ENCODE results near the gene NNT. TPM values are rescaled to one million over a fixed set of nuclear protein-coding genes. Genes with fewer than 3 reads are reported as not detected.

Gene NNT
- total and polyA plus RNA-seq, 11 donors, result 53.8 to 631 (median 362) TPM

DNA sequence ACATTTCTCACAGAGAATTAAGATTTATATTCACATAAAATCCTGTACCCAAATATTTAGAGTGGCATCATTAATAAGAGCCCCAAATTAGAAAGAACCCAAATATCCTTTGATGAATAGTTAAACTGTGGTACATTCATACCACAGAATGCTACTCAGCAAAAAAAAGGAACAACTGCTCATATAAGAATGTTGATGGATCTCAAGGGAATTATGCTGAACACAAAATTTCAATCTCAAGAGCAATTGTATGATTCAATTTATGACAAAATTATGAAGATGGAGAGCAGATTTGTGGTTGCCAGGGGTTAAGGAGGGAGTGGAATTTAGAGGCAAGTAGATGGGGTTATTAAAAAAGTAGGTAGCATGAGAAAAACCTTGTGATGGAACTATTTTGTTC, 41.6 kb upstream of the NNT start:
- intact Hi-C loops (cut with DNase I), result no loop called here

DNA sequence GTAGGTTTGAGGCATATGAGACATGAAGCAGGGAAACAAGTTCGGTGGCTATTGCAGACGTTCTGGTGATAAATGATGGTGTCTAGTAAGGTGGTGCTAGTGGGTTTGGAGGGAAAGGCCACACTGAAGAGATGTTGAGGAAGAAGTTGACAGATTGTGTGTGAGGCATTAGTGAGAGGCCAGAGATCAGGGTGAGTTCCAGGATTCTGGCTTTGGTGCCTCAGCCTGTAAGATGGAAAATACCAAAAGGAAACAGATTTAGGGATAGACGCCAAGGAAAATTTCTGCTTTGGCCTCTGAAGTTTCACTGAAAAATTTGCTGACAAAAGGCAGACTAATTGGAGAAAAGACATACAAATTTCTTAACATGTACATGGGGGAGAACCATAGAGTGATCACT, 39.7 kb upstream of the NNT start:
- H3K9me3 ChIP-seq, result no peaks in the 10 kb centered on the region
- peak overlapping the region in 1 of 12 donors; percentile 2 for H3K27ac ChIP-seq
- 60 to 74% (median 68%) methylated on average over 3 of the region's 3 CpGs for WGBS, 4 donors
- peak in 1 of 4 donors; percentile 31 for ATAC-seq
- TF ChIP-seq, protein P1, sequence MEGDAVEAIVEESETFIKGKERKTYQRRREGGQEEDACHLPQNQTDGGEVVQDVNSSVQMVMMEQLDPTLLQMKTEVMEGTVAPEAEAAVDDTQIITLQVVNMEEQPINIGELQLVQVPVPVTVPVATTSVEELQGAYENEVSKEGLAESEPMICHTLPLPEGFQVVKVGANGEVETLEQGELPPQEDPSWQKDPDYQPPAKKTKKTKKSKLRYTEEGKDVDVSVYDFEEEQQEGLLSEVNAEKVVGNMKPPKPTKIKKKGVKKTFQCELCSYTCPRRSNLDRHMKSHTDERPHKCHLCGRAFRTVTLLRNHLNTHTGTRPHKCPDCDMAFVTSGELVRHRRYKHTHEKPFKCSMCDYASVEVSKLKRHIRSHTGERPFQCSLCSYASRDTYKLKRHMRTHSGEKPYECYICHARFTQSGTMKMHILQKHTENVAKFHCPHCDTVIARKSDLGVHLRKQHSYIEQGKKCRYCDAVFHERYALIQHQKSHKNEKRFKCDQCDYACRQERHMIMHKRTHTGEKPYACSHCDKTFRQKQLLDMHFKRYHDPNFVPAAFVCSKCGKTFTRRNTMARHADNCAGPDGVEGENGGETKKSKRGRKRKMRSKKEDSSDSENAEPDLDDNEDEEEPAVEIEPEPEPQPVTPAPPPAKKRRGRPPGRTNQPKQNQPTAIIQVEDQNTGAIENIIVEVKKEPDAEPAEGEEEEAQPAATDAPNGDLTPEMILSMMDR (IDR thresholded peaks at IDR 0.05), result no peak
- TF ChIP-seq POLR2A (IDR thresholded peaks at IDR 0.05), result no peak
- DNase-seq, result no peak
- peaks cover 0 to 9% (median 0%) of the 10 kb centered on the region in 12 donors for H3K4me1 ChIP-seq
- peaks cover 0 to 4% (median 0%) of the 10 kb centered on the region in 9 donors for H3K27me3 ChIP-seq
- intact Hi-C loops (cut with DNase I), result no loop called here
- no peaks in the 10 kb centered on the region for H3K36me3 ChIP-seq
- no peak overlapping the region for H3K4me3 ChIP-seq

More for the DNA sequence above, 41.6 kb upstream of the NNT start:
- Histone ChIP-seq H3K4me1 (peaks cover 0 to 16% (median 1%) of the 10 kb centered on the region in 12 donors), H3K27me3 (peaks cover 0 to 4% (median 0%) of the 10 kb centered on the region in 9 donors), H3K36me3 (no peaks in the 10 kb centered on the region), H3K9me3 (no peaks in the 10 kb centered on the region), H3K4me3 (no peak overlapping the region), H3K27ac (no peak overlapping the region)
- no peak for ATAC-seq
- TF ChIP-seq, protein P1 (IDR thresholded peaks at IDR 0.05), result no peak
- TF ChIP-seq POLR2A (IDR thresholded peaks at IDR 0.05), result no peak
- DNase-seq, result no peak

DNA sequence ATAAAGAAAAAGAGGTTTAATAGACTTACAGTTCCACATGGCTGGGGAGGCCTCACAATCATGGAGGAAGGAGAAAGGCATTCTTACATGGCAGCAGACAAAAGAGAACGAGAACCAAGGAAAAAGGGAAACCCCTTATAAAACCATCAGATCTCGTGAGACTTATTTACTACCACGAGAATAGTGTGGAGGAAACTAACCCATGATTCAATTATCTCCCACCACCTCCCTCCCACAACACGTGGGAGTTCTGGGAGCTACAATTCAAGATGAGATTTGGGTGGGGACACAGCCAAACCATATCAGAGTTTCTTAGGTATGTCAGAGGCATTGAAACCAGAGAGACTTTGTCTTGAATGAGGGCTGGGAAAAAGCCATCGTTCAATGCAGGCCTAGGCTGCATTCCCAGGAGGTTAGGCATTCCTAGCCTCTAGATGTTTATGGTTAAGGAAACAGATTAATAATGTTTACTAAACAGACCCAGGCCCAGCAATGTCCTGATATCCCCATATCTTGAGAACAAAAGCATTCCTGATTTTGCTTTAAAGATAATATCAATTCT, 38.6 kb upstream of the NNT start:
- Histone ChIP-seq H3K36me3 (no peaks in the 10 kb centered on the region), H3K27me3 (peaks cover 0 to 4% (median 0%) of the 10 kb centered on the region in 9 donors), H3K27ac (no peak overlapping the region), H3K4me1 (peaks cover 0 to 9% (median 0%) of the 10 kb centered on the region in 12 donors), H3K9me3 (no peaks in the 10 kb centered on the region), H3K4me3 (no peak overlapping the region)
- 59 to 65% (median 62%) methylated on average over 5 of the region's 5 CpGs for WGBS, 4 donors
- TF ChIP-seq, protein P1 (IDR thresholded peaks at IDR 0.05), result no peak
- no peak for TF ChIP-seq POLR2A (IDR thresholded peaks at IDR 0.05)
- ATAC-seq (no peak), DNase-seq (no peak)
- intact Hi-C loops (cut with DNase I), result no loop called here

DNA sequence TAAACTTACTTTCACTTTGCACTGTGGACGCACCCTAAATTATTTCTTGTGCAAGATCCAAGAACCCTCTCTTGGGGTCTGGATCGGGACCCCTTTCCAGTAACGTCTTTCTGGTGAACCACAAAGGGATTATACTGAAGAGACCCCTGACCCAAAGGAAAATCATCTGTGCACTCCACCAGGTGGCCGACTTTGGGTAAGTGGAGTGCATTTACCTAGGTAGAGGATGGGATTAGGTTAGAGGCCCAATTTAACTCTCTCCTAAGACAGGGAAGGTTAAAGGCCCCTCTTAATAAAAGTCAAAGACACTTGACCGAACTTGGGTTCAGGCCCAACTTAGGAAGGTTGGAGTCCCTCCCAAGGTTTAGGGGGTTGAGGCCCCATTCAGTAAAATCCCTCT, 37.9 kb upstream of the NNT start:
- no peak for ATAC-seq
- intact Hi-C loops (cut with DNase I), result no loop called here

More for the DNA sequence above, 37.9 kb upstream of the NNT start:
- Histone ChIP-seq H3K9me3 (no peaks in the 10 kb centered on the region), H3K4me3 (no peak overlapping the region), H3K27ac (no peak overlapping the region), H3K27me3 (peaks cover 0 to 4% (median 0%) of the 10 kb centered on the region in 9 donors), H3K36me3 (no peaks in the 10 kb centered on the region), H3K4me1 (peaks cover 0 to 9% (median 0%) of the 10 kb centered on the region in 12 donors)
- TF ChIP-seq POLR2A (IDR thresholded peaks at IDR 0.05), result no peak
- TF ChIP-seq, protein P1 (IDR thresholded peaks at IDR 0.05), result no peak
- 87 to 94% (median 91%) methylated on average over 5 of the region's 5 CpGs for WGBS, 4 donors
- DNase-seq, result no peak

Measured in heart left ventricle (tissue), 16 donors.